Activated B cell treated with CpG ODN at 0.5 μM for 24 hours (primary cell): ENCODE results near the gene STK33. TPM values are rescaled to one million over a fixed set of nuclear protein-coding genes. Genes with fewer than 3 reads are reported as not detected.

Source experiments
- ATAC-seq: fragments of 200-7000 bp; cut with Tn5 transposase; one replicate; pipeline ENCODE4 v1.10.0; 2021; ENCODE audit warnings: low read depth, mild to moderate bottlenecking, moderate library complexity
- CTCF ChIA-PET: fragments of 350-600 bp; sonication (Branson Sonifier 250); formaldehyde crosslinking; loops from one replicate; lab custom pipeline; 2021; ENCODE audit warnings: antibody characterized with exemption; lab: Charles Lee
- POLR2A ChIA-PET: fragments of 350-600 bp; sonication (Branson Sonifier 250); formaldehyde crosslinking; loops from one replicate; lab custom pipeline; 2021; ENCODE audit warnings: antibody characterized with exemption; lab: Charles Lee
- DNase-seq: peaks from one replicate; pipeline ENCODE4 v3.0.0; 2022
- H3K27ac Mint-ChIP-seq: one replicate; pipeline ENCODE4 v1.8.0; 2020; ENCODE audit warnings: mixed read lengths
- H3K27me3 Mint-ChIP-seq: one replicate; pipeline ENCODE4 v1.8.0; 2021; ENCODE audit warnings: mixed read lengths
- H3K36me3 Mint-ChIP-seq: one replicate; pipeline ENCODE4 v1.8.0; 2021; ENCODE audit warnings: low read depth, mixed read lengths
- H3K4me1 Mint-ChIP-seq: one replicate; pipeline ENCODE4 v1.8.0; 2021; ENCODE audit warnings: mixed read lengths
- H3K4me3 Mint-ChIP-seq: one replicate; pipeline ENCODE4 v1.8.0; 2020; ENCODE audit warnings: mild to moderate bottlenecking, mixed read lengths
- H3K9me3 Mint-ChIP-seq: one replicate; pipeline ENCODE4 v1.8.0; 2020; ENCODE audit warnings: mixed read lengths
- intact Hi-C: fragments of 100-400 bp; cut with micrococcal nuclease; formaldehyde crosslinking; loops from one replicate; pipeline ENCODE4 v1.15.1; 2024
- total RNA-seq: library from RNA; stranded (reverse); gene quantifications from 2 replicates; pipeline ENCODE4 v1.2.3, GENCODE V29; 2022
- TF ChIP-seq, protein P1 (sequence below): fragments of 200-600 bp; IDR thresholded peaks from one replicate; pipeline ENCODE4 v1.8.0; 2022; ENCODE audit warnings: antibody characterized with exemption, mild to moderate bottlenecking

The STK33 gene
- total RNA-seq, 1 donor from 2014 or later: 14.0 TPM

DNA sequence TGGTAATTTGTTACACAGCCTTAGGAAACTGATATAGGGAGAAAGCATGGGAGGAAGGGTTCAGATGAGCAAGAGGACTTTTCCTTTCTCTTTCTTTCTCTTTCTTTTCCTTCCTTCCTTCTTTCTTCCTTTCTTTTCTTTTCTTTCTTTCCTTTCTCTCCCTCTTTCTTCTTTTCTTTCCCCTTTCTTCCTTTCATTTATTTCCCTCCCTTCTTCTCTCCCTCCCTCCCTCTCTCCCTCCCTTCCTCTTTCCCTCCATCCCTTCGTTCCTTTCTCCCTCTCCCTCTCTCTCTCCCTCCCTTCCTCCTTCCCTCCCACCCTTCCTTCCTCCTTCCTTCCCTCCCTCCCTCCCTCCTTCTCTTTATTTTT is 222.5 kb downstream of the STK33 start:
- CTCF ChIA-PET: no interaction called here
- TF ChIP-seq, protein P1, sequence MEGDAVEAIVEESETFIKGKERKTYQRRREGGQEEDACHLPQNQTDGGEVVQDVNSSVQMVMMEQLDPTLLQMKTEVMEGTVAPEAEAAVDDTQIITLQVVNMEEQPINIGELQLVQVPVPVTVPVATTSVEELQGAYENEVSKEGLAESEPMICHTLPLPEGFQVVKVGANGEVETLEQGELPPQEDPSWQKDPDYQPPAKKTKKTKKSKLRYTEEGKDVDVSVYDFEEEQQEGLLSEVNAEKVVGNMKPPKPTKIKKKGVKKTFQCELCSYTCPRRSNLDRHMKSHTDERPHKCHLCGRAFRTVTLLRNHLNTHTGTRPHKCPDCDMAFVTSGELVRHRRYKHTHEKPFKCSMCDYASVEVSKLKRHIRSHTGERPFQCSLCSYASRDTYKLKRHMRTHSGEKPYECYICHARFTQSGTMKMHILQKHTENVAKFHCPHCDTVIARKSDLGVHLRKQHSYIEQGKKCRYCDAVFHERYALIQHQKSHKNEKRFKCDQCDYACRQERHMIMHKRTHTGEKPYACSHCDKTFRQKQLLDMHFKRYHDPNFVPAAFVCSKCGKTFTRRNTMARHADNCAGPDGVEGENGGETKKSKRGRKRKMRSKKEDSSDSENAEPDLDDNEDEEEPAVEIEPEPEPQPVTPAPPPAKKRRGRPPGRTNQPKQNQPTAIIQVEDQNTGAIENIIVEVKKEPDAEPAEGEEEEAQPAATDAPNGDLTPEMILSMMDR: no peak

DNA sequence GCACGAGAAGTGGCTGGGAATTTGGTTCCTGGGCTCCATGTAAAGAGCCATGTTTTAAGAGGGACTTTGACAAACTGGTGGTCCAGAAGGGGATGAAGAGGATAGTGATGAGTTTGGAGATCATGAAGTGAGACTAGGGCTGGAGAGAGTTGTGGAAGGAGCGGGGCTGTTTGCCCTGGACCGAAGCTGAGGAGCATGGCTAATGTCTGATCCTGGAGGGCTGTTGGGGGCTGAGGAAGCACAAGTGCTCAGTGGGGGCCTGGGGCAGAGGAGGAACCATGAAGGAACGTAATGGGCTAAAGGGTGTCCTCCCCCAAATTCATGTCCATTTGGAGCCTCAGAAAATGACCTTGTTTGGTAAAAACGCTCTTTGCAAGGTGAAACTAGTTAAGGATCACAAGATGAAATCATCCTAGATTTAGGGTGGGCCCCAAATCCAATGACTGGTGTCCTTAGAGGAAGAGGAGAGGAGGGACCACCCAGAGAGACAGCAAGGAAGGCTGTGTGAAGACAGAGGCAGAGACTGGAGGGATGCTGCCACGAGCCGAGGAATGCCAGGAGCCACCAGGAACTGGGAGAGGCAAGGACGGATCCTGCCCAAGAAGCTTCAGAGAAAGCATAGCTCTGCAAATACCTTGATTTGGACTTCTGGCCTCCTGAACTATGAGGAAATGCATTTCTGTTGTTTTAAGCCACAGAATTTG is 223.1 kb downstream of the STK33 start:
- ATAC-seq (no peak), DNase-seq (no peak)
- TF ChIP-seq, protein P1: no peak
- H3K36me3 Mint-ChIP-seq: no peaks in the 10 kb centered on the region
- peaks cover 6% of the 10 kb centered on the region for H3K4me1 Mint-ChIP-seq
- no peak overlapping the region for H3K27ac Mint-ChIP-seq
- H3K4me3 Mint-ChIP-seq: no peak overlapping the region
- peaks cover 2% of the 10 kb centered on the region for H3K27me3 Mint-ChIP-seq
- H3K9me3 Mint-ChIP-seq: no peaks in the 10 kb centered on the region
- ChIA-PET POLR2A (no interaction called here), CTCF (no interaction called here)
- intact Hi-C loops: no loop called here

More for the DNA sequence above, 222.5 kb downstream of the STK33 start:
- no peak for DNase-seq
- no peak overlapping the region for H3K27ac Mint-ChIP-seq
- H3K27me3 Mint-ChIP-seq: peaks cover 4% of the 10 kb centered on the region
- peaks cover 6% of the 10 kb centered on the region for H3K4me1 Mint-ChIP-seq
- no peak for ATAC-seq
- intact Hi-C loops: no loop called here
- POLR2A ChIA-PET: interaction anchor here (0.7 kb wide), 1 partner anchor 876 kb away, joined by 4 read pairs; no protein-coding TSS in a partner anchor
- no peak overlapping the region for H3K4me3 Mint-ChIP-seq
- no peaks in the 10 kb centered on the region for H3K36me3 Mint-ChIP-seq
- no peaks in the 10 kb centered on the region for H3K9me3 Mint-ChIP-seq

DNA sequence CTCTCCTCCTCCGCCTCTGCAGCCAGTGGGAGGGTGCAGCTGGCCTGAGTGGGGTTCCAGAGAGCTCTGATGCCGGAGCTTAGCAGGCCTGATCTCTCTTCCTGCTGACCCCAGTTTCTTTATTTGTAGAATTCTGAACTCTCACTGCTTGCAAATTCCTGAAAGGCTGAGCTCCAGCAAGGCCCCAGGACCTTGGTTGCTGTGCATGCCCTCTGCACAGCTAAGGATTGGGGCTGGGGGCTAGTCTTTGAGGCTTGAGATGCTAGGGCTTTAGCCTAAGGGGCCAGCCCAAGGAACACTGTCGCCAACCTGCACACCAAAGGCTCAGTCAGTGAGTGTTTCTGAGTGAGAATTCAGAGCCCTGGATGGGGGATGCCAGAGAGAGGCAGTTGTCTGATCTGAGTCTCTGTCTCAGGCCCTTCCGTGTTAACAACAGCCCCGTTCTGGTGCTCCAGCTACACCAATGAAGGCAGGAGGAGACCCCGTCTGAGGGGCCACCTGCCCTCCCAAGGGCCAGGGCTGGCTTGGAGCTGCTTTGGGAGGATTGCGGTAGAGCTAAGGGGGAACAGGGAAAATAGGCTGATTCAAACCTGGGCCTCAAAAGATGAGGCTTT is 224.3 kb downstream of the STK33 start:
- ATAC-seq (no peak), DNase-seq (no peak)
- Mint-ChIP-seq H3K27ac (no peak overlapping the region), H3K9me3 (no peaks in the 10 kb centered on the region), H3K4me1 (no peaks in the 10 kb centered on the region), H3K4me3 (no peak overlapping the region), H3K27me3 (peaks cover under 1% of the 10 kb centered on the region), H3K36me3 (no peaks in the 10 kb centered on the region)
- intact Hi-C loops: no loop called here
- CTCF ChIA-PET: no interaction called here
- POLR2A ChIA-PET: no interaction called here
- TF ChIP-seq, protein P1: no peak

DNA sequence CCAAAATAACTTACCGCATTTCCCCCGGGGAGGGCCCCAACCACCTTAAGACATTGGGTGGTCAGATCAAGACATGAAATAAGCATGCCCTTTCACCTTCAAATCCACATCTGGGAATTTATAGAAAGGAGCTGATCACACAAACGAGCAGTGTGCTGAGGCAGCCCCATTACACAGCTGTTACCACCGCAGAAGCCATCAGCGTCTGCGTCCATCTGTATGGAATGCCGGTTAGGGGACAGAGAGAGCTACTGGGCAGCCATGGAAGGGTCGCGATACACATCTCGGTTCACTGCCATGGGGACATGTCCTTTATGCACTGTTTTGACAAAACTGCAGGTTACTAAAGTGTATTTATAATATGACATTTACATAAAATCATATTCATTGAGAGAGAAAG is 225.3 kb downstream of the STK33 start:
- intact Hi-C loops: no loop called here
- Mint-ChIP-seq H3K4me3 (no peak overlapping the region), H3K36me3 (no peaks in the 10 kb centered on the region), H3K27ac (no peak overlapping the region), H3K9me3 (no peaks in the 10 kb centered on the region), H3K27me3 (no peaks in the 10 kb centered on the region), H3K4me1 (no peaks in the 10 kb centered on the region)
- ChIA-PET CTCF (no interaction called here), POLR2A (no interaction called here)
- TF ChIP-seq, protein P1: no peak
- no peak for DNase-seq
- no peak for ATAC-seq

DNA sequence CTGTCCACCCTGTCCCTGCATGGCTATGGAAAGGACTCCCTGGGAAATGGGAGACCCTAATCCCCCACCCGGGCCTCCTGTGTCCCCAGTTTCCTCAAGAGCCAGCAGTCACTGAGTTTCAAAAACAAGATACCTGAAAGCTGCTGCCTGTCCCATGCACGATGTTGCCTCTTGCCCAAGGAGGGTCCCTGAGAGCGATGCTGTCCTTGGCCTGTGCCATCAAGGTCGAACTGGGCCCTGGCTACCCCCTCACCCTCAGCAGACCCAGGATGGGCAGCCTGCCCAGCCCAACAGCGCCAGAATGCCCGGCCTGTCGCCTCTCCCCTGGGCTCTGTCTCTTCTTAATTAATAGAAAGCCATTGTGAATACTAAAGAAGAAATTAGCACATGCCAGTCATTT is 225.8 kb downstream of the STK33 start:
- POLR2A ChIA-PET: no interaction called here
- CTCF ChIA-PET: no interaction called here
- TF ChIP-seq, protein P1: no peak
- H3K36me3 Mint-ChIP-seq: no peaks in the 10 kb centered on the region
- no peaks in the 10 kb centered on the region for H3K27me3 Mint-ChIP-seq
- H3K4me3 Mint-ChIP-seq: no peak overlapping the region
- intact Hi-C loops: no loop called here
- no peaks in the 10 kb centered on the region for H3K4me1 Mint-ChIP-seq
- H3K27ac Mint-ChIP-seq: no peak overlapping the region
- DNase-seq (no peak), ATAC-seq (no peak)
- H3K9me3 Mint-ChIP-seq: no peaks in the 10 kb centered on the region
